B cell (primary cell): Measurements from ENCODE around the gene RBM42.

ENCODE experiments used
- EZH2 ChIP-seq: IDR thresholded peaks from 2 replicates; pipeline ENCODE4 v1.6.1; 2012; ENCODE audit warnings: borderline replicate concordance, low read depth, mild to moderate bottlenecking, moderate library complexity, low read length; ENCODE audit not compliant: insufficient read depth, poor library complexity, severe bottlenecking
- TF ChIP-seq, protein P1 (sequence below): fragments of 200-600 bp; IDR thresholded peaks from one replicate; pipeline ENCODE4 v1.8.0; 2022; ENCODE audit warnings: antibody characterized with exemption, mild to moderate bottlenecking

DNA sequence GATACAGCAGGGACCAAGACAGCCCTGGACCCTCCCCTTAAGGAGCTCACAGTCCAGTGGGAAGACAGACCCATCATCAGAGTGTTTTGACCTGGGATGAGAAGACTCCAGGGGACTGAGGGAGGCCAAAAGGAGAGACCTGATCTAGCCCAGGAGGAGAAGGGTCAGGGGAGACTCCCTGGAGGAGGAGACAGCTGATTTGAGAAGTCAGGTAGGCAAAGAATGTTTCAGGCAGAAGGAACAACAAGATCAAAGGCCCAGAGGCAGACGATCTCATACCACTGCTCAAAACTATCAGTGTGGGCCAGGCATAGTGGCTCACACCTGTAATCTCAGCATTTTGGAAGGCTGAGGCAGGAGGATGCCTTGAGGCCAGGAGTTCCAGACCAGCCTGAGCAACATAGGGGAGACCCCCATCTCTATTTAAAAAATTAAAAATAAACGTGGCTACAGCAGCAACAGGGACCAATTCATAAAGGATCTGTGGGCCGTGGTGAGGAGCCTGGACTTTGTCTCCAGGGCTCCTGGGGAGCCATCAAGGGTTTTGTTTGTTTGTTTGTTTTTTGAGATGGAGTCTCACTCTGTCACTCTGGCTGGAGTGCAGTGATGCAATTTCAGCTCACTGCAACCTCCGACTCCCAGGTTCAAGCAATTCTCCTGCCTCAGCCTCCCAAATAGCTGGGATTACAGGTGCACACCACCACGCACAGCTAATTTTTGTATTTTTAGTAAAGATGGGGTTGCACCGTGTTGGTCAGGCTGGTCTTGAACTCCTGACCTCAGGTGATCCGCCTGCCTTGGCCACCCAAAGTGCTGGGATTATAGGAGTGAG is 17.1 kb downstream of the RBM42 start:
- TF ChIP-seq, protein P1, sequence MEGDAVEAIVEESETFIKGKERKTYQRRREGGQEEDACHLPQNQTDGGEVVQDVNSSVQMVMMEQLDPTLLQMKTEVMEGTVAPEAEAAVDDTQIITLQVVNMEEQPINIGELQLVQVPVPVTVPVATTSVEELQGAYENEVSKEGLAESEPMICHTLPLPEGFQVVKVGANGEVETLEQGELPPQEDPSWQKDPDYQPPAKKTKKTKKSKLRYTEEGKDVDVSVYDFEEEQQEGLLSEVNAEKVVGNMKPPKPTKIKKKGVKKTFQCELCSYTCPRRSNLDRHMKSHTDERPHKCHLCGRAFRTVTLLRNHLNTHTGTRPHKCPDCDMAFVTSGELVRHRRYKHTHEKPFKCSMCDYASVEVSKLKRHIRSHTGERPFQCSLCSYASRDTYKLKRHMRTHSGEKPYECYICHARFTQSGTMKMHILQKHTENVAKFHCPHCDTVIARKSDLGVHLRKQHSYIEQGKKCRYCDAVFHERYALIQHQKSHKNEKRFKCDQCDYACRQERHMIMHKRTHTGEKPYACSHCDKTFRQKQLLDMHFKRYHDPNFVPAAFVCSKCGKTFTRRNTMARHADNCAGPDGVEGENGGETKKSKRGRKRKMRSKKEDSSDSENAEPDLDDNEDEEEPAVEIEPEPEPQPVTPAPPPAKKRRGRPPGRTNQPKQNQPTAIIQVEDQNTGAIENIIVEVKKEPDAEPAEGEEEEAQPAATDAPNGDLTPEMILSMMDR = no peak
- TF ChIP-seq EZH2 = no peak
